ENCODE results near the gene SLC16A7. TPM values are rescaled to one million over a fixed set of nuclear protein-coding genes. Genes with fewer than 3 reads are reported as not detected.

SLC16A7 gene
- total and polyA plus RNA-seq, 9 of the 15 experiments (the other 6 are each of a cell fraction or from before 2014, with no cell fraction given), result 0.18 TPM; not detected in 8

DNA sequence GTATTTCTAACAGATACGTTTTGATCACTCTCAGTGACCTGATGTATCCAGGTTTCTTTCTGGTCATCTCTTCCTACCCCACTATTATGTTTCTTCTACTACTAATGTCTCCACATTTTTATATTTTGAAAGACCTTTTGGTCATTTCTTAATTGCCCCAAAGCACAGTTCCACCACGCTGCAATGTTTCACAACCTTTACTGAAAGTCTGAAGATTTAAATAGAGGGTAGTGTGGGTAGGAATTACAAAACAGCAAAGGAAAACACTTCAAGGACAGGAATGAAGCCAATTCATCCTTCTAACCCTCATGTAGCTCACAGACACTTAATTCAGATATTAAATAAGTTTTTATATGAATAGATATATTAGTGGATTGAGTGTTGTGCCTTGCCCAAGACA is 36.1 kb upstream of the SLC16A7 start:
- 0% methylated on average over 2 of the region's 2 CpGs for WGBS (ENCODE audit: insufficient coverage, low coverage, missing lambda C conversion rate)
- in situ Hi-C loops (cut with MboI), result no loop called here
- H3K4me2 ChIP-seq (ENCODE audit: insufficient read depth, low read length), result no peak overlapping the region
- H3K79me2 ChIP-seq (ENCODE audit: control insufficient read depth, insufficient read depth, low read length), result no peaks in the 10 kb centered on the region
- H4K20me1 ChIP-seq (replicated peaks; ENCODE audit: control insufficient read depth, insufficient read depth, low read length), result no peaks in the 10 kb centered on the region
- no peak overlapping the region for H3K4me3 ChIP-seq
- no peaks in the 10 kb centered on the region for H3K27me3 ChIP-seq (ENCODE audit: control insufficient read depth in 2 of 2, insufficient read depth in 2 of 2, low read length in 2 of 2)
- POLR2A ChIA-PET, result no interaction called here
- H3K4me1 ChIP-seq (replicated peaks in 1 of 2; ENCODE audit: control insufficient read depth in 2 of 2, insufficient read depth in 2 of 2, low read length in 2 of 2), result no peaks in the 10 kb centered on the region
- no peak overlapping the region for H2AFZ ChIP-seq (ENCODE audit: low read depth, low read length)
- intact Hi-C loops (cut with micrococcal nuclease), result no loop called here
- H3K36me3 ChIP-seq (ENCODE audit: control insufficient read depth, insufficient read depth, low read length), result no peaks in the 10 kb centered on the region
- BruUV-seq (replicated peaks), result no TSS peak
- no peak overlapping the region for H3K27ac ChIP-seq (ENCODE audit: extremely low read depth, low read depth, low read length)
- ATAC-seq, result no peak
- CTCF ChIA-PET (ENCODE audit: low intra/inter-chr PET ratio), result no interaction called here
- no peaks in the 10 kb centered on the region for H3K9me1 ChIP-seq (ENCODE audit: control insufficient read depth, insufficient read depth, low read length)
- no peak for DNase-seq (ENCODE audit: extremely low read depth in 1 of 4, low spot score in 3 of 4)
- TF ChIP-seq KLF1 (tag; IDR thresholded peaks at IDR 0.05) (no peak), CBFB (CRISPR knock-in tag; IDR thresholded peaks at IDR 0.05) (no peak)
- H3K9me3 ChIP-seq (replicated peaks; ENCODE audit: control insufficient read depth, insufficient read depth, low read depth, low read length), result peaks cover 2% of the 10 kb centered on the region
- FAIRE-seq, result no peak
- H3K9ac ChIP-seq (ENCODE audit: insufficient read depth in 1 of 2, low read depth in 2 of 2, low read length in 2 of 2), result no peak overlapping the region

DNA sequence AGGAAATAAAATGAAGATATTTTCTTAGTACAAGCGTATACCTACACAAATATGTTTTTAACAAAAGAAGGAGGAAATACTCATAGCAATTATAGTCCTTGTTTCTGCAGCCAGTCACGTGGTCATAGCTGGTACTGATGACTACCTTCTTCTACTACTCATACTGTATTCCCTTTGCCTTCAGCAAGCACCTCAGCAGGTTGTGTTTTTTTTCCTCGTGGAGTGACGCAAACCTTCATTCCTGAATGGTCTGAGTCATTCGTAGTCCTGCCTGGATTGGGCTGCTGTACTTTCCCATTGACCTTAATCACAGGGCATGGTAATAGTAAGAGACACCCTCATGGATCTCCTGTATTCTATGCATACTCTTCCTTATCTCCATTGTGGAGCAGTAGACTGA is 25.7 kb upstream of the SLC16A7 start:
- FAIRE-seq, result no peak
- CTCF ChIA-PET (ENCODE audit: low intra/inter-chr PET ratio), result no interaction called here
- no peak for DNase-seq (ENCODE audit: extremely low read depth in 1 of 4, low spot score in 3 of 4)
- intact Hi-C loops (cut with micrococcal nuclease), result no loop called here
- Histone ChIP-seq H3K4me3 (no peak overlapping the region), H3K4me1 (replicated peaks in 1 of 2; ENCODE audit: control insufficient read depth in 2 of 2, insufficient read depth in 2 of 2, low read length in 2 of 2) (no peaks in the 10 kb centered on the region), H2AFZ (ENCODE audit: low read depth, low read length) (no peak overlapping the region), H3K9me1 (ENCODE audit: control insufficient read depth, insufficient read depth, low read length) (no peaks in the 10 kb centered on the region), H3K79me2 (ENCODE audit: control insufficient read depth, insufficient read depth, low read length) (no peaks in the 10 kb centered on the region), H4K20me1 (replicated peaks; ENCODE audit: control insufficient read depth, insufficient read depth, low read length) (no peaks in the 10 kb centered on the region), H3K36me3 (ENCODE audit: control insufficient read depth, insufficient read depth, low read length) (no peaks in the 10 kb centered on the region), H3K9me3 (replicated peaks; ENCODE audit: control insufficient read depth, insufficient read depth, low read depth, low read length) (no peaks in the 10 kb centered on the region; the same call in 1 of the 2 replicates), H3K9ac (ENCODE audit: insufficient read depth in 1 of 2, low read depth in 2 of 2, low read length in 2 of 2) (no peak overlapping the region), H3K27ac (ENCODE audit: extremely low read depth, low read depth, low read length) (no peak overlapping the region), H3K27me3 (ENCODE audit: control insufficient read depth in 2 of 2, insufficient read depth in 2 of 2, low read length in 2 of 2) (no peaks in the 10 kb centered on the region), H3K4me2 (ENCODE audit: insufficient read depth, low read length) (no peak overlapping the region)
- BruUV-seq (replicated peaks), result no TSS peak
- no peak for ATAC-seq
- 1% methylated on average over 5 of the region's 5 CpGs for WGBS (ENCODE audit: insufficient coverage, low coverage, missing lambda C conversion rate)
- in situ Hi-C loops (cut with MboI), result no loop called here
- TF ChIP-seq, protein P1, sequence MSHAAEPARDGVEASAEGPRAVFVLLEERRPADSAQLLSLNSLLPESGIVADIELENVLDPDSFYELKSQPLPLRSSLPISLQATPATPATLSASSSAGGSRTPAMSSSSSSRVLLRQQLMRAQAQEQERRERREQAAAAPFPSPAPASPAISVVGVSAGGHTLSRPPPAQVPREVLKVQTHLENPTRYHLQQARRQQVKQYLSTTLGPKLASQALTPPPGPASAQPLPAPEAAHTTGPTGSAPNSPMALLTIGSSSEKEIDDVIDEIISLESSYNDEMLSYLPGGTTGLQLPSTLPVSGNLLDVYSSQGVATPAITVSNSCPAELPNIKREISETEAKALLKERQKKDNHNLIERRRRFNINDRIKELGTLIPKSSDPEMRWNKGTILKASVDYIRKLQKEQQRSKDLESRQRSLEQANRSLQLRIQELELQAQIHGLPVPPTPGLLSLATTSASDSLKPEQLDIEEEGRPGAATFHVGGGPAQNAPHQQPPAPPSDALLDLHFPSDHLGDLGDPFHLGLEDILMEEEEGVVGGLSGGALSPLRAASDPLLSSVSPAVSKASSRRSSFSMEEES (CRISPR knock-in tag; IDR thresholded peaks at IDR 0.05), result peak; percentile 37
- no peak for TF ChIP-seq HNRNPK (IDR thresholded peaks at IDR 0.05; ENCODE audit: low read depth, low read length, poor library complexity, severe bottlenecking)
- POLR2A ChIA-PET, result no interaction called here
